SK-N-SH (cell line): ENCODE data around the gene TMIE. TPM values are rescaled to one million over a fixed set of nuclear protein-coding genes. Genes with fewer than 3 reads are reported as not detected.

Experiments
- CTCF ChIA-PET: fragments of 300-600, 350-600 bp; formaldehyde crosslinking; extraction: SDS; loops from one replicate; lab custom pipeline; 2021; lab: Yijun Ruan, JAX
- POLR2A ChIA-PET: fragments of 350-600 bp; sonication (Branson Sonifier 250); formaldehyde crosslinking; extraction: SDS; loops from one replicate; lab custom pipeline; 2020; ENCODE audit warnings: antibody characterized with exemption, inconsistent platforms; lab: Yijun Ruan, JAX
- DNase-seq: peaks from one replicate; pipeline ENCODE4 v3.0.0; 2012
- H2AFZ ChIP-seq: fragments of 200-600 bp; sonication (generic); 2 replicates; pipeline ENCODE4 v1.8.1; 2016; ENCODE audit warnings: antibody characterized with exemption, mild to moderate bottlenecking, low read depth
- H3F3A ChIP-seq: fragments of 200-600 bp; sonication (generic); replicated peaks from 2 replicates; pipeline ENCODE3; 2016; ENCODE audit warnings: antibody characterized with exemption, mild to moderate bottlenecking; ENCODE audit not compliant: insufficient read depth
- H3K27ac ChIP-seq, 2 experiments: fragments of 200-500 bp in 1 of 2; fragments of 200-600 bp in 1 of 2; sonication (Bioruptor generic) in 1 of 2; sonication (generic), shearing (Covaris generic) in 1 of 2; 2 replicates each; pipeline versions ENCODE4 v1.5.1 to v1.6.1; 2014 to 2016; ENCODE audit warnings: low read depth in 2 of 2, inconsistent platforms in 1 of 2, low read length in 1 of 2, mild to moderate bottlenecking in 1 of 2, mixed read lengths in 1 of 2
- H3K27me3 ChIP-seq: fragments of 200-600 bp; sonication (generic), shearing (Covaris generic); 2 replicates; pipeline ENCODE4 v1.6.1; 2016; ENCODE audit warnings: mixed run types; ENCODE audit not compliant: insufficient read depth
- H3K36me3 ChIP-seq, 2 experiments: fragments of 200-500 bp in 1 of 2; fragments of 200-600 bp in 1 of 2; sonication (Bioruptor generic) in 1 of 2; sonication (generic) in 1 of 2; replicated peaks in 1 of 2; 2 replicates each; pipeline versions ENCODE3 to v1.5.1; 2014 to 2016; ENCODE audit warnings: low read length in 1 of 2, mild to moderate bottlenecking in 1 of 2; ENCODE audit not compliant: insufficient read depth in 2 of 2, control insufficient read depth in 1 of 2
- H3K4me1 ChIP-seq, 2 experiments: fragments of 200-500 bp in 1 of 2; fragments of 200-600 bp in 1 of 2; sonication (Bioruptor generic) in 1 of 2; sonication (generic), shearing (Covaris generic) in 1 of 2; 2 replicates each; pipeline versions ENCODE4 v1.5.1 to v1.6.1; 2014 to 2016; ENCODE audit warnings: low read depth in 1 of 2, low read length in 1 of 2, mixed run types in 1 of 2; ENCODE audit not compliant: insufficient read depth in 2 of 2, control insufficient read depth in 1 of 2
- H3K4me2 ChIP-seq: fragments of 200-600 bp; sonication (generic), shearing (Covaris generic); 2 replicates; pipeline ENCODE4 v1.6.1; 2017; ENCODE audit warnings: mixed run types
- H3K4me3 ChIP-seq, 2 experiments: fragments of 200-500 bp in 1 of 2; fragments of 200-600 bp in 1 of 2; sonication (Bioruptor generic) in 1 of 2; sonication (generic), shearing (Covaris generic) in 1 of 2; 2 replicates each; pipeline versions ENCODE4 v1.5.1 to v1.8.1; 2014 to 2016; ENCODE audit warnings: low read depth in 2 of 2, inconsistent platforms in 1 of 2, low read length in 1 of 2, mild to moderate bottlenecking in 1 of 2, mixed read lengths in 1 of 2, moderate library complexity in 1 of 2
- H3K79me2 ChIP-seq: fragments of 200-600 bp; sonication (generic); 2 replicates; pipeline ENCODE4 v1.8.1; 2017; ENCODE audit warnings: mild to moderate bottlenecking; ENCODE audit not compliant: insufficient read depth
- H3K9ac ChIP-seq: fragments of 200-600 bp; sonication (generic); 2 replicates; pipeline ENCODE4 v1.6.1; 2017; ENCODE audit warnings: mixed run types
- H3K9me2 ChIP-seq: fragments of 200-600 bp; sonication (generic); 2 replicates; pipeline ENCODE4 v1.6.1; 2017; ENCODE audit warnings: mixed run types
- H3K9me3 ChIP-seq: fragments of 200-600 bp; sonication (generic); 2 replicates; pipeline ENCODE4 v1.6.1; 2017; ENCODE audit warnings: mixed run types, mild to moderate bottlenecking, moderate library complexity
- H4K20me1 ChIP-seq: fragments of 200-600 bp; sonication (generic); 2 replicates; pipeline ENCODE4 v1.6.1; 2017; ENCODE audit warnings: mild to moderate bottlenecking, mixed run types; ENCODE audit not compliant: insufficient read depth
- EZH2phosphoT487 ChIP-seq: fragments of 200-600 bp; sonication (generic); IDR thresholded peaks from 2 replicates; pipeline ENCODE4 v1.6.1; 2017; ENCODE audit warnings: low read depth, mixed run types, mild to moderate bottlenecking, antibody characterized with exemption, moderate library complexity, borderline replicate concordance
- FOSL2 ChIP-seq: IDR thresholded peaks from 2 replicates; pipeline ENCODE4 v1.4.0; 2012; ENCODE audit warnings: low read depth, mild to moderate bottlenecking, moderate library complexity, borderline replicate concordance
- FOXM1 ChIP-seq: IDR thresholded peaks from 2 replicates; pipeline ENCODE4 v1.4.0; 2012; ENCODE audit warnings: low read depth, mild to moderate bottlenecking
- GABPA ChIP-seq: IDR thresholded peaks from 2 replicates; pipeline ENCODE4 v1.4.0; 2012; ENCODE audit warnings: low read depth, mild to moderate bottlenecking
- GATA2 ChIP-seq: sonication (generic); formaldehyde crosslinking; IDR thresholded peaks from 2 replicates; pipeline ENCODE4 v1.5.0; 2020; ENCODE audit warnings: mild to moderate bottlenecking, missing genetic modification reagents
- JUND ChIP-seq: IDR thresholded peaks from 2 replicates; pipeline ENCODE4 v1.4.0; 2012
- MEF2A ChIP-seq: IDR thresholded peaks from 2 replicates; pipeline ENCODE4 v1.4.0; 2012; ENCODE audit warnings: low read depth, borderline replicate concordance
- MXI1 ChIP-seq: IDR thresholded peaks from 2 replicates; pipeline ENCODE4 v1.6.1; 2012; ENCODE audit warnings: mild to moderate bottlenecking, low read depth, low read length, improper control_type of control experiment
- NFIC ChIP-seq: IDR thresholded peaks from 2 replicates; pipeline ENCODE4 v1.4.0; 2012; ENCODE audit warnings: borderline replicate concordance
- RCOR1 ChIP-seq: fragments of 150-350 bp; IDR thresholded peaks from 2 replicates; pipeline ENCODE4 v1.6.1; 2017; ENCODE audit warnings: antibody characterized with exemption, low read length
- RFX5 ChIP-seq: IDR thresholded peaks from 2 replicates; pipeline ENCODE4 v1.6.1; 2012; ENCODE audit warnings: mild to moderate bottlenecking, improper control_type of control experiment, low read length
- RXRA ChIP-seq: IDR thresholded peaks from 2 replicates; pipeline ENCODE4 v1.4.0; 2012; ENCODE audit warnings: low read depth, mild to moderate bottlenecking, borderline replicate concordance
- SIN3A ChIP-seq: IDR thresholded peaks from 2 replicates; pipeline ENCODE4 v1.6.1; 2012; ENCODE audit warnings: low read depth, mild to moderate bottlenecking, low read length, moderate library complexity, borderline replicate concordance
- TAF1 ChIP-seq: IDR thresholded peaks from 2 replicates; pipeline ENCODE4 v1.6.1; 2012; ENCODE audit warnings: low read depth, mild to moderate bottlenecking, low read length, moderate library complexity, borderline replicate concordance
- TCF12 ChIP-seq: IDR thresholded peaks from 2 replicates; pipeline ENCODE4 v1.4.0; 2012
- YY1 ChIP-seq: IDR thresholded peaks from 2 replicates; pipeline ENCODE4 v1.4.0; 2012; ENCODE audit warnings: low read depth, mild to moderate bottlenecking
- WGBS: methylation state at CpG from one replicate; pipeline ENCODE4 v1.1.6; 2017; ENCODE audit warnings: low lambda C conversion rate; 5-methylcytosine and 5-hydroxymethylcytosine counted together
- polyA plus RNA-seq, 3 experiments: library from polyadenylated mRNA; depleted of rRNA; stranded (reverse); fragments of >200 nt; gene quantifications; 2 replicates each; pipeline ENCODE4 v1.2.3, GENCODE V29; 2012
- TF ChIP-seq, protein P1 (sequence below): fragments of 150-350 bp; IDR thresholded peaks from 2 replicates; pipeline ENCODE4 v1.6.1; 2017; ENCODE audit warnings: antibody characterized with exemption, low read length, low read depth, borderline replicate concordance
- TF ChIP-seq, protein P2 (sequence below): fragments of 150-350 bp; IDR thresholded peaks from 2 replicates; pipeline ENCODE4 v1.6.1; 2016; ENCODE audit warnings: mild to moderate bottlenecking, low read depth, low read length
- TF ChIP-seq, protein P3 (sequence below): IDR thresholded peaks from 2 replicates; pipeline ENCODE4 v1.4.0; 2012; ENCODE audit warnings: low read depth
- TF ChIP-seq, protein P4 (sequence below): IDR thresholded peaks from 2 replicates; pipeline ENCODE4 v1.4.0; 2012; ENCODE audit warnings: low read depth, borderline replicate concordance

TMIE gene
- polyA plus RNA-seq, 1 of the 3 experiments (the other 2 are of a cell fraction) = 0.03 TPM

DNA sequence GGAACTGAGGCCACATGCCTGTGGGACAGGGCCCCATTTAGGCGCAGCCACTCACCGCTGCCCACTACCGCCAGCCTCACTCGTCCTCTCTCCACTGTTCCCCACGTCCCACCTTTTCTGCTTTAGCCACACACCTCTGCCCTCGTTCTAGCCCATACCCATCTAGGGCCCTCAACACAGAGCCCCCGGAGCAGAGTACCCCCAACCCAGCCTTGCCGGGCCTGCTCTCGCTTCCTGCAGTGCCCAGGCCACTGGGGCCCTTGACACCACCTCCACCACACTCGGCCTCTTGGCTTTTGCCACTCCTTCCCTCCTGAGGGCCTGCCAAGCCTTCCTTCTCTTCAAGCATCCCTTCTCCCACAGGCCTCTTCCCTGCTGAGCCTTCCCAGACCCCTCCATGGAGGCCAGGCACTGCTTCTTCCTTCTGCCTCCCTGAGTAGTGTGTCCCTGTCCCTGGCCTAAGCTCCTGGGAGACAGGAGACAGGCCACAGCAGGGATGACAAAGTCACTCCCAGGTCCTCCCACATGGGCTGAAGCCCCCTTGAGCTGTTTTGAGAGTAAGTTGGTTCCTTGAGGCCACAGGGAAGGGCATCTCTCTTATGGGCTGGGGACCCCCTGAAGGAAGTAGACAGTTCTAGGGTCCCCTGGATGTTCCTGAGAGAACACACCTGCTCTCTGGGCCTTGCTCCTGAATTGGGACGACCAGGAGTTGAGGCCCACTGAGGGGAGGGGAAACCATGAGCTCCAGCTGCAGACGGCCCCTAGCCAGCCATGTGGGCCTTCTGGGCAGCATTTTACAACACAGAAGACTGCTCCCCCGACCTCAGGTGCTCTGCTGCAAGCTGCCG is 12.1 kb downstream of the TMIE start:
- no peak overlapping the region for H3K4me2 ChIP-seq

DNA sequence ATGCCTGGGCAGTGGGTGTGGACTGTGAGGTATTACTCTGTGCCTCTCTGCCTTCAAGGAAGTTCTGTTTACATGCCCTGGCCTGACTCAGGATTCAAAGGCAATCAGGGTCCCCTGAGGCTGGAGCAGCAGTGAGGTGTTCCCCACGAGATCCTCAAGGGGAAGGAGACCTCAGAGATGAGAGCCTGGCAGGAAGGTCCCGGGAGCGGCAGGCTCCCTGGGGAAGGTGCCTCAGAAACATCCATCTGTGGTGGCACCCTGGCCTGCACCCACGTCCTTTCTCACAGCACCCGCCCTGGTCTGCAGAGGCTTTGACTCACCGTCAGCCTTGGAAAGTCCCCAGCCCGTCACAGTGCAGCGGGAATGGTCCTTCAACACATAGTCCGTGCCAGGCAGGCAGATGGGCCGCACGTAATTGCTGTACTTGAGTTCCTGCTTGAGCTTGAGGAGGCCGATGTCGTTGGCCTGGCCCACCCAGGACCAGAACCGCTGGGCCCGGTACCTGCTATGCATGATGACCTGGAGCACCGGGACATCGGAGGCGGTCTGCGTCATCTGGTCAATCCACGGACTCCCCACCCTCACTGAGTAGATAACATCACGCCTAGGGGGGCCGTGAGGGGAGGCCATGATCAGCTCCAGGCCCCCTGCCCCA is 12.8 kb downstream of the TMIE start:
- Histone ChIP-seq H3K9me3 (no peaks in the 10 kb centered on the region), H3K36me3 (no peaks in the 10 kb centered on the region), H2AFZ (no peak overlapping the region), H3K27ac (no peak overlapping the region), H3K79me2 (no peaks in the 10 kb centered on the region), H3K9me2 (no peaks in the 10 kb centered on the region), H3K9ac (no peak overlapping the region), H3K27me3 (no peaks in the 10 kb centered on the region), H3K4me2 (no peak overlapping the region), H3K4me3 (no peak overlapping the region), H3K4me1 (no peaks in the 10 kb centered on the region), H4K20me1 (no peaks in the 10 kb centered on the region), H3F3A (no peaks in the 10 kb centered on the region)
- WGBS = 17% methylated on average over 3 of the region's 22 CpGs
- POLR2A ChIA-PET = interaction anchor here (0.8 kb wide), 1 partner anchor 131 kb away, joined by 3 read pairs; no protein-coding TSS in a partner anchor
- no peak for DNase-seq
- CTCF ChIA-PET = interaction anchor here (1.1 to 3.6 kb wide), 4 partner anchors 8 to 195 kb away, joined by 4 to 20 read pairs (median 8); no protein-coding TSS in a partner anchor
- TF ChIP-seq, protein P1, sequence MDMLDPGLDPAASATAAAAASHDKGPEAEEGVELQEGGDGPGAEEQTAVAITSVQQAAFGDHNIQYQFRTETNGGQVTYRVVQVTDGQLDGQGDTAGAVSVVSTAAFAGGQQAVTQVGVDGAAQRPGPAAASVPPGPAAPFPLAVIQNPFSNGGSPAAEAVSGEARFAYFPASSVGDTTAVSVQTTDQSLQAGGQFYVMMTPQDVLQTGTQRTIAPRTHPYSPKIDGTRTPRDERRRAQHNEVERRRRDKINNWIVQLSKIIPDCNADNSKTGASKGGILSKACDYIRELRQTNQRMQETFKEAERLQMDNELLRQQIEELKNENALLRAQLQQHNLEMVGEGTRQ = no peak
- TF ChIP-seq NFIC (no peak), RXRA (no peak), SIN3A (no peak), FOSL2 (no peak), RCOR1 (no peak), YY1 (no peak), TAF1 (no peak)
- TF ChIP-seq, protein P2, sequence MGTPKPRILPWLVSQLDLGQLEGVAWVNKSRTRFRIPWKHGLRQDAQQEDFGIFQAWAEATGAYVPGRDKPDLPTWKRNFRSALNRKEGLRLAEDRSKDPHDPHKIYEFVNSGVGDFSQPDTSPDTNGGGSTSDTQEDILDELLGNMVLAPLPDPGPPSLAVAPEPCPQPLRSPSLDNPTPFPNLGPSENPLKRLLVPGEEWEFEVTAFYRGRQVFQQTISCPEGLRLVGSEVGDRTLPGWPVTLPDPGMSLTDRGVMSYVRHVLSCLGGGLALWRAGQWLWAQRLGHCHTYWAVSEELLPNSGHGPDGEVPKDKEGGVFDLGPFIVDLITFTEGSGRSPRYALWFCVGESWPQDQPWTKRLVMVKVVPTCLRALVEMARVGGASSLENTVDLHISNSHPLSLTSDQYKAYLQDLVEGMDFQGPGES = no peak

More for the DNA sequence above, 12.1 kb downstream of the TMIE start:
- Histone ChIP-seq H4K20me1 (no peaks in the 10 kb centered on the region), H3K9me3 (no peaks in the 10 kb centered on the region), H3K4me3 (no peak overlapping the region), H3K36me3 (no peaks in the 10 kb centered on the region), H3K27me3 (no peaks in the 10 kb centered on the region), H3F3A (no peaks in the 10 kb centered on the region), H3K9me2 (no peaks in the 10 kb centered on the region), H3K79me2 (no peaks in the 10 kb centered on the region), H2AFZ (no peak overlapping the region), H3K27ac (no peak overlapping the region), H3K9ac (no peak overlapping the region), H3K4me1 (no peaks in the 10 kb centered on the region; a peak in 1 of 4 replicates)
- DNase-seq = no peak
- CTCF ChIA-PET = interaction anchor here (2.4 to 3.6 kb wide), 3 partner anchors 7 to 196 kb away, joined by 9 to 20 read pairs (median 10); no protein-coding TSS in a partner anchor
- no peak for TF ChIP-seq RFX5
- TF ChIP-seq NFIC = no peak
- TF ChIP-seq, protein P2 = no peak
- no peak for TF ChIP-seq JUND
- TF ChIP-seq, protein P3, sequence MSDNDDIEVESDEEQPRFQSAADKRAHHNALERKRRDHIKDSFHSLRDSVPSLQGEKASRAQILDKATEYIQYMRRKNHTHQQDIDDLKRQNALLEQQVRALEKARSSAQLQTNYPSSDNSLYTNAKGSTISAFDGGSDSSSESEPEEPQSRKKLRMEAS = no peak
- TF ChIP-seq FOXM1 = no peak
- TF ChIP-seq, protein P1 = no peak
- TF ChIP-seq, protein P4, sequence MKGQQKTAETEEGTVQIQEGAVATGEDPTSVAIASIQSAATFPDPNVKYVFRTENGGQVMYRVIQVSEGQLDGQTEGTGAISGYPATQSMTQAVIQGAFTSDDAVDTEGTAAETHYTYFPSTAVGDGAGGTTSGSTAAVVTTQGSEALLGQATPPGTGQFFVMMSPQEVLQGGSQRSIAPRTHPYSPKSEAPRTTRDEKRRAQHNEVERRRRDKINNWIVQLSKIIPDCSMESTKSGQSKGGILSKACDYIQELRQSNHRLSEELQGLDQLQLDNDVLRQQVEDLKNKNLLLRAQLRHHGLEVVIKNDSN = no peak
- no peak for TF ChIP-seq EZH2phosphoT487
- TF ChIP-seq MXI1 = no peak
- TF ChIP-seq GABPA = no peak
- TF ChIP-seq TCF12 = no peak
- TF ChIP-seq YY1 = no peak
- no peak for TF ChIP-seq GATA2 (CRISPR knock-in tag)
- no peak for TF ChIP-seq MEF2A
- 58% methylated on average over 11 of the region's 14 CpGs for WGBS
- POLR2A ChIA-PET = interaction anchor here (0.8 kb wide), 1 partner anchor 132 kb away, joined by 3 read pairs; no protein-coding TSS in a partner anchor
